ENCODE measurements around the gene C3orf62. TPM values are rescaled to one million over a fixed set of nuclear protein-coding genes. Genes with fewer than 3 reads are reported as not detected.

The C3orf62 gene
- total and polyA plus RNA-seq, 12 donors: 2.3 to 9.1 (median 2.8) TPM

GRCh38 chr3:49313896-49314688 lies 37.1 kb upstream of the C3orf62 start:
- intact Hi-C loops (cut with DNase I): no loop called here
- Histone ChIP-seq H3K9me3 (no peaks in the 10 kb centered on the region), H3K4me1 (peaks cover 0 to 11% (median 0%) of the 10 kb centered on the region in 9 donors), H3K27ac (peak overlapping the region in 1 of 10 donors; percentile 17), H3K4me3 (no peak overlapping the region), H3K36me3 (peaks cover 0 to 100% (median 48%) of the 10 kb centered on the region in 9 donors), H3K27me3 (no peaks in the 10 kb centered on the region)
- TF ChIP-seq CTCF (IDR thresholded peaks at IDR 0.05): no peak
- DNase-seq (no peak), ATAC-seq (peak in 1 of 8 donors; percentile 23)
- WGBS, 2 donors: 87 to 88% methylated on average over 1 of the region's 1 CpG

DNA sequence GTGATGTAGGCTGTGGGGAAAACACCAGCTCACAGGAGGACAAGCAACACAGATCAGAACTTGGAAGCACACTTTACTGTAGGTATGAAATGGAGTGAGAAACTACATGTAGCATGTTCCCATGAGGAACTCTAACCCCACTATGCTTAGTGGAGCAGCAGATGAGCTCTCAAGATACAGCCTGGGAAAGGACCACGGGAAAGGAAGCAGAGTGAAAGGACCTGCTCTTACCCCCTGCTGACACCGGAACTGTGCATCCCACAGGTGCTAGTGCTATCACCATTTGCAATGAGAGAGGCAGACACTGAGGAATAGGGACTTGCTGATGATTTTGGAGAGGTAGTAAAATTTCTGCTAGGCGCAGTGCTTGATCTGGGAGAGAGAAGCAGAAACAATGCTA lies 34.3 kb upstream of the C3orf62 start:
- intact Hi-C loops (cut with DNase I): no loop called here
- DNase-seq: no peak
- no peaks in the 10 kb centered on the region for H3K9me3 ChIP-seq
- no peak for ATAC-seq
- peaks cover 0 to 100% (median 37%) of the 10 kb centered on the region in 9 donors for H3K36me3 ChIP-seq
- H3K27ac ChIP-seq: no peak overlapping the region
- 91 to 94% methylated on average over 3 of the region's 3 CpGs for WGBS, 2 donors
- TF ChIP-seq CTCF (IDR thresholded peaks at IDR 0.05): no peak
- no peaks in the 10 kb centered on the region for H3K27me3 ChIP-seq
- no peak overlapping the region for H3K4me3 ChIP-seq
- H3K4me1 ChIP-seq: peaks cover 0 to 11% (median 0%) of the 10 kb centered on the region in 9 donors

GRCh38 chr3:49310677-49311076 lies 33.6 kb upstream of the C3orf62 start:
- intact Hi-C loops (cut with DNase I): no loop called here
- Histone ChIP-seq H3K27me3 (no peaks in the 10 kb centered on the region), H3K9me3 (no peaks in the 10 kb centered on the region), H3K27ac (no peak overlapping the region), H3K36me3 (peaks cover 0 to 100% (median 40%) of the 10 kb centered on the region in 9 donors), H3K4me3 (no peak overlapping the region), H3K4me1 (peaks cover 0 to 11% (median 0%) of the 10 kb centered on the region in 9 donors)
- WGBS, 2 donors: 100% methylated on average over 1 of the region's 1 CpG
- no peak for ATAC-seq
- no peak for DNase-seq
- TF ChIP-seq CTCF (IDR thresholded peaks at IDR 0.05): no peak

DNA sequence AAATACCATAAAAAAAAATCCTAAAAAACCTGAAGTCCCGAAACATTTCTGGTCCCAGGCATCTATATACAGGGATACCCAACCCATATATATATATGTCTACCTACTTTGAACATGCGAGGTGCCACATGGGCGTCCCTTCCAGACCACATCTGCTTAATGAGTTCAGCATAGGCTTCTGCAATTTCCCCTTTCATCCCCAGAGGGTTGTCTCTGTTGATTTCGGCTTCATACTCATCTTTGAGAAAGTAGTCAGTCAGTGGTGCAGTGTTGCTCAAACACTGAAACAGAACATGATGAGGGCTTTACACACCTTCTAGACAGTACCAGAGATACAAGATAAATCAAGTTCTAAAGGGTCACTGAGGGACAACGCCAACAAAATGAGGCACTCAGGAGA lies 28.6 kb upstream of the C3orf62 start:
- peaks cover 0 to 100% (median 73%) of the 10 kb centered on the region in 9 donors for H3K36me3 ChIP-seq
- DNase-seq (no peak), ATAC-seq (no peak)
- 76 to 90% methylated on average over 5 of the region's 5 CpGs for WGBS, 2 donors
- intact Hi-C loops (cut with DNase I): no loop called here
- H3K4me1 ChIP-seq: peaks cover 0 to 6% (median 0%) of the 10 kb centered on the region in 9 donors
- no peak for TF ChIP-seq CTCF (IDR thresholded peaks at IDR 0.05)
- H3K4me3 ChIP-seq: no peak overlapping the region
- no peaks in the 10 kb centered on the region for H3K27me3 ChIP-seq
- H3K27ac ChIP-seq: no peak overlapping the region
- H3K9me3 ChIP-seq: no peaks in the 10 kb centered on the region

All from heart right ventricle (tissue), 16 donors.